ENCODE data around the gene PPP1R3E. TPM values are rescaled to one million over a fixed set of nuclear protein-coding genes. Genes with fewer than 3 reads are reported as not detected.

PPP1R3E gene
- total and polyA plus RNA-seq, 9 donors, result 6.8 to 26.4 (median 19.2) TPM

DNA sequence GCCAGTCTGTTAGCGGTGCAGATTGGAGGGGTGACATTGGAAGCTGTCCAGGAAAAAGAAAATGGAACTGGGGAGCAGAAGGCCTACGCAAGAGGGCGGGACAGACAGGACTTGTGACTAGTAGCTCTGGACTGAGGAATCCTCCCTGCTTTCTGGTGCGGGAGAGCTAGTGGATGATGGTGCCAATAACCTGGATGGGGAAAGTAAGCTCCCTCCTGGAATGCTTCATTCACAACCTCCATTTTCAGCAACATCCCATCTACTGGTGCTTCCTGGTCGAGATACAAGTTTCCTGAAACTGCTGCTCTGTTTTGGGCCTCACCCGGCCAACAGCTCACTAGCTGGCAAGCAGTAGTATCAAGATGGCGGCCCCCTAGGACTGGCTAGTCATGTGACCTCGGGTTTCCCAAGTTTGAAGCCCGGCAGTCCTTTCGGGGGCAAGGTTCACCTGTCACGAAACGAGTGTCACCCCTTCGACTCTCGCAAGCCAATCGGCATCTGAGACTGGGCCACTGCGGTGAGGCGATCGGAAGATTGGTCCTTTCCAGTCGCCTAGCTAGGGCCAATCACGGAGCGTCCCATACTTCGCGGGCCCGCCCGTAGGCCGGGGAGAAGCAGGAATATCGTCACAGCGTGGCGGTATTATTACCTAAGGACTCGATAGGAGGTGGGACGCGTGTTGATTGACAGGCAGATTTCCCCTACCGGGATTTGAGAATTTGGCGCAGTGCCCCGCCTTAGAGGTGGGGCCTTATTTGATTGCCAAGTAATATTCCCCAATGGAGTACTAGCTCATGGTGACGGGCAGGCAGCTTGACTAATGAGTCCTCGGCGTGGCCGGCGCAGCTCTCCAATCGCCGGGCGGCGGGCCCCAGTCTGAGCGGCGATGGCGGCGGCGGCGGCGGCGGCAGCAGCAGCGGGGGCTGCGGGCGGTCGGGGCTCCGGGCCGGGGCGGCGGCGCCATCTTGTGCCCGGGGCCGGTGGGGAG lies 18.2 kb upstream of the PPP1R3E start, which contains the start of gene PABPN1:
Gene PABPN1, plus strand, starts transcription at position 874 of the 988 bp plus-strand sequence. Its CDS starts 13 bp downstream, at position 887.
- Histone ChIP-seq H3K4me1 (ENCODE audit: insufficient read depth) (peaks cover 10% of the 10 kb centered on the region), H3K9me3 (no peaks in the 10 kb centered on the region), H3K27me3 (no peaks in the 10 kb centered on the region), H3K27ac (peak within 1 kb of the TSS; percentile 74 to 98), H3K36me3 (no peaks in the 10 kb centered on the region), H3K4me3 (peak within 1 kb of the TSS; percentile 81)
- DNase-seq, result peak; percentile 99 to 100 (median 99)
- 2 to 6% (median 2%) methylated on average over 43 to 63 of the region's 63 CpGs for WGBS, 3 donors
- TF ChIP-seq POLR2A (IDR thresholded peaks at IDR 0.05), result peak; percentile 70
- TF ChIP-seq, protein P1, sequence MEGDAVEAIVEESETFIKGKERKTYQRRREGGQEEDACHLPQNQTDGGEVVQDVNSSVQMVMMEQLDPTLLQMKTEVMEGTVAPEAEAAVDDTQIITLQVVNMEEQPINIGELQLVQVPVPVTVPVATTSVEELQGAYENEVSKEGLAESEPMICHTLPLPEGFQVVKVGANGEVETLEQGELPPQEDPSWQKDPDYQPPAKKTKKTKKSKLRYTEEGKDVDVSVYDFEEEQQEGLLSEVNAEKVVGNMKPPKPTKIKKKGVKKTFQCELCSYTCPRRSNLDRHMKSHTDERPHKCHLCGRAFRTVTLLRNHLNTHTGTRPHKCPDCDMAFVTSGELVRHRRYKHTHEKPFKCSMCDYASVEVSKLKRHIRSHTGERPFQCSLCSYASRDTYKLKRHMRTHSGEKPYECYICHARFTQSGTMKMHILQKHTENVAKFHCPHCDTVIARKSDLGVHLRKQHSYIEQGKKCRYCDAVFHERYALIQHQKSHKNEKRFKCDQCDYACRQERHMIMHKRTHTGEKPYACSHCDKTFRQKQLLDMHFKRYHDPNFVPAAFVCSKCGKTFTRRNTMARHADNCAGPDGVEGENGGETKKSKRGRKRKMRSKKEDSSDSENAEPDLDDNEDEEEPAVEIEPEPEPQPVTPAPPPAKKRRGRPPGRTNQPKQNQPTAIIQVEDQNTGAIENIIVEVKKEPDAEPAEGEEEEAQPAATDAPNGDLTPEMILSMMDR (IDR thresholded peaks at IDR 0.05), result no peak
- TF ChIP-seq EP300 (IDR thresholded peaks at IDR 0.05), result peak; percentile 74
- intact Hi-C loops (cut with DNase I), result loop anchor here (1.0 to 10.0 kb wide), 6 partner anchors 18 to 244 kb away; partner anchors contain the start of genes NGDN (in 3 of the 4), PPP1R3E (in 2 of the 4), AP1G2 (in 1 of the 4) and THTPA (in 1 of the 4)

DNA sequence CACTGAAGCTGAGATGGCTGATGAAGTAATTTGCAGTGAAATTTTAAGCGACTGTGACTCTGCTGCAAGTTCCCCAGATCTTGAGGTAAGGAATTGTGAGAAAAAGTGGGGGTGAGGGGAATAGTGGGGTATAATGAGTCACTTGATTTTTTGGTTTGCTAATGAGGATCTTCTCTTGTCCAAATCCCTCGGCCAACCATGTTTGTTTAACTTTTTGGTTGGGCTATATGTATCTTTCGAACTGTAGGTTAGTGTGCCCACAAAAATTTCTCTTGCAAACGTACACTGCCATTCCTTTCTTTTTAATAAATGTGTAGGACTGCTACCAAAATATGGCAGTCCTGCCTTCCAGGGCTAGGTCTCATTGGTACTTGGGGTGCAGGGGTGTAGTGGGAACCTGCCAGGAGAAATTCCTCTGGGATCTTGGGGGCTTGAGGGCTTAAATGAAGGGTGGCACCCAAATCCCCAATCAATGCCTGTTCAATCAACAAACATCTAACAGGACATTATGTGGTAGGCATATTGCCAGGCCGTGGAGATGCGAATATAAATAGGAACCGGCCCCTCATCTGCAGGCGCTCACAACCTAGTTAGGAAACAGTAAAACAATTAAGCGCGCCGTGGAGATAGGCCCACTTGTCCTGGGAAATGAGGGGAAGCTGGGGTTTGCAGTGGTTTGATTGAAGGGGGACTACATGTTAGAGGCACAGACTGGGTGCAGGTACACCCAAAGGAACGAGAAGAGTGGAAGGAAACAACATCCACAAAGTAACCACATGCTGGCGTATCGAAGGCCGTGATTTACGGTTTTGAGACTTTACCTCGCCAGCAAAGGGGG lies 17.3 kb upstream of the PPP1R3E start:
- H3K27me3 ChIP-seq, result no peaks in the 10 kb centered on the region
- WGBS, 3 donors, result 85 to 94% (median 89%) methylated on average over 17 of the region's 17 CpGs
- peak in 3 of 5 donors; percentile 28 to 52 (median 44) for DNase-seq
- intact Hi-C loops (cut with DNase I), result loop anchor here (1.0 to 10.0 kb wide), 6 partner anchors 17 to 245 kb away; partner anchors contain the start of genes NGDN (in 3 of the 4), PPP1R3E (in 2 of the 4), AP1G2 (in 1 of the 4) and THTPA (in 1 of the 4)
- H3K4me1 ChIP-seq (ENCODE audit: insufficient read depth), result peaks cover 9% of the 10 kb centered on the region
- peak; percentile 19 for TF ChIP-seq POLR2A (IDR thresholded peaks at IDR 0.05)
- TF ChIP-seq, protein P1 (IDR thresholded peaks at IDR 0.05), result no peak
- peak overlapping the region in 1 of 2 donors; percentile 98 for H3K27ac ChIP-seq
- no peaks in the 10 kb centered on the region for H3K36me3 ChIP-seq
- H3K9me3 ChIP-seq, result no peaks in the 10 kb centered on the region
- H3K4me3 ChIP-seq, result peak overlapping the region; percentile 46

DNA sequence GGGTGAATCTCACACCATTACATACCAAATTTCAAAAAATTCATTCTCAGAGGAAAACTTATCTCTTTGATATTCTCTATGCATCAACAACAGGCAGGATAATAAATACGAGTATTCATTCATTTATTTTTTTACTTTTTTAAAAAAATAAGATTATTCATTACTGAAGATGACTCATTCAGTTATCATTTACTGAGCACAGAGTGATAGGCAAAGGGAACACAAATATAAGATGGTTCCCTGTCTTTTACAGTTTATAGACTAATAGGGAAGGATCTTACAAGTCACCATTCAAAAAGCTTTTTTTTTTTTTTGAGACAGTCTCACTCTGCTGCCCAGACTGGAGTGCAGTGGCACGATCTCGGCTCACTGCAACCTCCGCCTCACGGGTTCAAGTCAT lies 13.6 kb upstream of the PPP1R3E start:
- intact Hi-C loops (cut with DNase I), result no loop called here
- Histone ChIP-seq H3K4me3 (no peak overlapping the region), H3K4me1 (ENCODE audit: insufficient read depth) (peaks cover 6% of the 10 kb centered on the region), H3K36me3 (no peaks in the 10 kb centered on the region), H3K27ac (no peak overlapping the region), H3K9me3 (no peaks in the 10 kb centered on the region), H3K27me3 (no peaks in the 10 kb centered on the region)
- WGBS, 3 donors, result 78 to 82% (median 79%) methylated on average over 5 of the region's 5 CpGs
- no peak for DNase-seq
- TF ChIP-seq, protein P1 (IDR thresholded peaks at IDR 0.05), result no peak

DNA sequence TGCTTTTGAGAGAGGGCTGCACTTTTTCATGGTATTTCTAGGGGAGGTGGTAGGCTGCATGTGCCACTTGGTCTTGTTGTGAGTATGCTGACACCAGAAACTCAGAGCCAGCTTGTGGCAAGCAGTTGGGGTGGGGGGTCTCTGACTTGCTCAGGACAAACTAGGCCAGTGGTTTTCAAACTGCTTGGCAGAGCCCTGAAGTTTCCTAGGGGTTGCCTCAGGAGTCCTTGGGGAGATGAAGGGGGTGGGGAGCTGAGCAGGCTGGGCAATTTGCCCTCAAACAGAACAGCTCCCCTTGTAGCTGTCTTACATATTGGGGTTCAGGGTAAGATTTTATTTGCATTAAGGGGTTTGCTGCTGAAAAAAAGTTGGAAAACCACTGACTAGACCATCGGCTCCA lies 7.9 kb upstream of the PPP1R3E start:
- TF ChIP-seq, protein P1 (IDR thresholded peaks at IDR 0.05), result no peak
- TF ChIP-seq POLR2A (IDR thresholded peaks at IDR 0.05) (no peak), EP300 (IDR thresholded peaks at IDR 0.05) (no peak)
- WGBS, 3 donors, result 76 to 88% (median 83%) methylated on average over 1 of the region's 1 CpG
- no peak for DNase-seq
- H3K36me3 ChIP-seq, result no peaks in the 10 kb centered on the region
- H3K4me3 ChIP-seq, result no peak overlapping the region
- intact Hi-C loops (cut with DNase I), result no loop called here
- no peak overlapping the region for H3K27ac ChIP-seq
- H3K4me1 ChIP-seq (ENCODE audit: insufficient read depth), result peaks cover 9% of the 10 kb centered on the region
- H3K27me3 ChIP-seq, result no peaks in the 10 kb centered on the region
- H3K9me3 ChIP-seq, result no peaks in the 10 kb centered on the region

Data from ovary (tissue), 9 donors.